GM18526 (cell line): ENCODE data around the gene STXBP5L.

Source experiments
- POLR2A ChIP-seq: IDR thresholded peaks from 3 replicates; pipeline ENCODE4 v1.6.1; 2011; ENCODE audit not compliant: insufficient read length; ENCODE audit errors: extremely low read depth

STXBP5L gene

DNA sequence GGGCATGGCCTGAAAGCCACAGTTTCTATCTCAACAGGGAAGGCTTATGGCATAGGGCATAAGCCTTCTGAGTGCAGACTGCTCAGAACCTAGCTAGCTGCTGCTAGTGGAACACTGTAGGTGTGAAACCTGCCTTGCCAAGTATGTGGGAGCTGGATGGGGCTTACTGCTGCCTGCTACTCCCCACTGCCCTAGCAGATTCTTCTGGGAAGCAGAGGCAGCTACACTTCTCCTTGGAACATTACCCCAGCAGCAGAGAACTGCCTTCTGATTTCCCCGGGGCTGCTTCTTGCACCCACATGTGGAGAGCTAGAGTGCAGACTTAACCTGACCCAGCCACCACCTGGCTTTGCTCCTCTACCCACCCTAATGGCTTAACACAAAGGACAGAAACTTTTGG, 422.1 kb downstream of the STXBP5L start:
- no peak for TF ChIP-seq POLR2A

DNA sequence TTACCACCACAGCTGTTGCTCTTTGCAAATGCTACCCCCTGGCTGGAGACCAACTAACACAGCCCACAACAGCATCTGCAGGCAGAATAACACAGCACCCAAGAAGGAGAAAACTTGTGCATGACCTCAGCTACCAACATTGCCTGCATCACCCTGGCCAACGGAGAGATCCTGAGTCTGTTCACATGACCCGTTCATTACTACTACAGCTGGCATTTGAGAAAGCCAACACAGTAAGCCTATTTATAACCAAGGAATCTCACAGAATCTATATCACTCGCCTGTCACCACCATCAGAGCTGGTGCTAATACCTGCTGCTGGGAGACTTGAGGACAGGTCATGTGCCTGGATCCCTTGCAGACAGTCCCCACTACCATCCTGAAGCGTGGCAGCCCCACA, 422.6 kb downstream of the STXBP5L start:
- TF ChIP-seq POLR2A, result no peak

DNA sequence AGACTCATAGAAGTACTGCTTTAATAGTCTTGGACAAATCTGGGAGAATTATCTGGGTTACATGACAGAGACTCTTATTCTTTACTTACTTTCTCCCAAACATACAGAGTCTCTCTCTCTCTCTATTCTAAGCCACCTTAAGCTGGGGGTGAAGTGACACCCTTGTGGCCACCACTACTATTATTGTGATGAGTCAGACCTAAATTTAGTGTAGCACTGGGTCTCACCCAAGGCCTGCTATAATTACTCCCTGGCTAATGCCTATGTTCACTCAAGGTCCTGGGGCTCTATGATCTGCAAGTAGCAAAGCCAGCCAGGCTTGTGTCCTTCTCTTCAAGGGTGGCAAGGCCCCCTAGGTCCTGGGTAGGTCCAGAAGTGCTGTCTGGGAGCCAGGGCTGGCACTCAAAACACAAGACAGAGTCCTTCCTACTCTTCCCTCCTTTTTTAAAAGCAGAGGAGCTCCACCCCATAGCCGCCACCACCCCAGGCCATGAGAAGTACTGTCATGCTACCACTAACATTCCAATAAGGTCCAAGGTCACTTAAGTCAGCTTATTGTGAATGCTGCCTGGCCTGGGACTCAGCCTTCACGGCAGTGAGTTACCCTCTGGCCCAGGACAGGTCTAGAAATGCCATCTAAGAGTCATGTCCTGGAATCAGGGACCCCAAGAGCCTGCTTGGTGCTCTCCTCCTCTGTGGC, 454.2 kb downstream of the STXBP5L start:
- TF ChIP-seq POLR2A, result no peak

DNA sequence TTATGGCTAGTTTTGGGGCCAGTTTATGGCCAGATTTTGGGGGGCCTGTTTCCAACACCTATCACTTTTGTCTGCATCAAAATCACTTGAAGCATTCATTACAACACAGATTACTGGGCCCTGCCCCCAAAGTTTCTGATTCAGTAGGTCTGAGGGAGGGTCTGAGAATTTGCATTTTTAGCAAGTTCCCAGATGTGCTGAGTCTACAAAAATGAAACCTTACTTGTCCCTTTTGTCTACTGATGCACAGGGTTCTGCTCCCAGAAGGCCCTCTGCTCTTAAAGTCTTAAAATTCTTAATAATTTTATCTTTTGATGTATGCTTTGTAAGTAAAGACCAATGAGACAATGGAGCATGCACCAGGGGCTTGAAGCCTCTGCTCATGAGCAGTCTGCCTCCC, 491.8 kb downstream of the STXBP5L start:
- no peak for TF ChIP-seq POLR2A

DNA sequence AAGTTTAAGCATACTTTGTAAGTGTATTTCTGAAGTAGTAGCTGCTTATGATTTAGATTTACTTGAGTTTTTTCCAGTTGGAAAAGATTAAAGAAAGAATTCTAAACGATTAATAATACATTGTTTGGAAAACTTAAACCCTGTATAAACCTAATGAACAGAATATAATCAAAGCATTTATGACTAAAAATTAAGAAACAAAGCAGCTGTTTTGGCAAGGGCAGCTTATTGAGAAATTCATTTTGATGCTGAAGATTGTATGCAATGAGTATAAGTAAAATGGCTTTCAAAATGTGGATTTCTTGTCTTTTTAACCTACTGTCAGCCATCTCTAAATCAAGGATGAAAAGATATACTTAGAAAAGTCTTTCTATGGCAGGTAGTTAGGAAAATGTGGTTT, 497.6 kb downstream of the STXBP5L start:
- TF ChIP-seq POLR2A, result no peak

DNA sequence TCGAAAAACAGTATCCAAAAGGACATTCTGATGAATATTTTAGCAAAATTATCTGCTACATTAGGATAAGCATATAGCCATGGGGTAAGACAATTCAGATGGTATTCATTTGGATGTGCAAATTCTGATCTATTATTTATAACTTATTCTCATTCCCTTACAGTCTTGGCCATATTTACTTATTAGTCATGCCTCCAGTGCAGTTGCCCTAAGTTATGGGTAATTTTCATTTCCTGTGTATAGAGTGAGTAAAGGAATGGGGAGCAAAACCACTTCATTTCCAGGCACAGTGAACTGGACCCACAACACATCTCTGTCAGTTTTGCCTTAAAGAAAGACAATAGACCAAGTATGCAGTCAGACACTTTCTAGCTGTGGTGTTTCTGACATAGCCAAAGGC, 503.5 kb downstream of the STXBP5L start:
- TF ChIP-seq POLR2A, result no peak

DNA sequence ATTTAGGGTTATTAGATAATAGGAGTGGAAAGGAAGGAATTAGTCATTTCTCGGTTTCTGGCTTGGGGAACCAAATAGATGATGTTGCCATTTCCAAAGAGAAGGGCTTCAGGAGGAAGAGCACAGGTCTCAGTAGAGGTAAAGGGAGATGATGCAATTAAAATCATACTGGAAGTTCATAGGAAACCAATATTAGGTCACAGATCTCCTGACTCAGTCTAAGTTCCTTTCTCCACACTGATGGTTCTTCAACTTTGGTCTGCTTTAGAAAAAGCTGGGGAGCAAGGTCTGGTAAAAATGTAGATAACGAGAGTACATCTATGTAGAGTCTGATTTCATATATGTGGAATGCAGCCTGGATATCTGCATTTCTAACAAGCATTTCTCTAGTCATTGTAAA, 506.9 kb downstream of the STXBP5L start:
- TF ChIP-seq POLR2A, result no peak

DNA sequence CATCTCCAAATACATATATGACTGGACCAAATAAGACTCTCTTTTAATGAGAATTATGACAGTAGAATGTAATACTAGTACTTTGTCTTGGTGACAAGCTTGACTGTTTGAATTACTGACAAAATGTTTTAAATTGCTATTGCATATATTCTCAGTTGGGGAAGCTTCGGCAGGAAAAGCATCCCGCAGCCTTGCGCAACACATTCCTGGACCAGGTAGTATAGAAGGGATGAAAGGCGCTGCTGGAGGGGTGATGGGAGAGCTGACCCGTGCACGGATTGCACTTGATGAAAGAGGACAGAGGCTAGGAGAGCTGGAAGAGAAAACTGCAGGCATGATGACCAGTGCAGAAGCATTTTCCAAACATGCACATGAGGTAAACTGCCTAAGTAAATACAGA, 510.2 kb downstream of the STXBP5L start:
- TF ChIP-seq POLR2A, result no peak

DNA sequence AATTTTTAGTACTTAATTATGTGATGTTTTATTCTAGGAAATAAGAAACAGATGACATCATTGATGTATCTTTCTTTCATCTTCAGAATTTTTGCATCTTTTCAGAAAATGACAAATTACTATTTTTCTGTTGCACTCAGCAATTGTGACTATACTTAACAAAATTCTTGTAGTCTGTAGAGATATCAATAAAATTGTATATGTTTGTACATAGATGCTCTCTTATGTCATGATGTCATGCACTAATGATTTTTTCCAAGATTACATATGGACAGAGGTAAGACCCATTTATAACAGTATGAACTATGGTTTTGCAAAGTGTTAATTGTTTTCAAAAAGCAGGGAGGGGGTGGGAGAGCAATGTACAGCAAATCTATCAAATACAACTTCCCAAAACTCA, 516.5 kb downstream of the STXBP5L start:
- no peak for TF ChIP-seq POLR2A

DNA sequence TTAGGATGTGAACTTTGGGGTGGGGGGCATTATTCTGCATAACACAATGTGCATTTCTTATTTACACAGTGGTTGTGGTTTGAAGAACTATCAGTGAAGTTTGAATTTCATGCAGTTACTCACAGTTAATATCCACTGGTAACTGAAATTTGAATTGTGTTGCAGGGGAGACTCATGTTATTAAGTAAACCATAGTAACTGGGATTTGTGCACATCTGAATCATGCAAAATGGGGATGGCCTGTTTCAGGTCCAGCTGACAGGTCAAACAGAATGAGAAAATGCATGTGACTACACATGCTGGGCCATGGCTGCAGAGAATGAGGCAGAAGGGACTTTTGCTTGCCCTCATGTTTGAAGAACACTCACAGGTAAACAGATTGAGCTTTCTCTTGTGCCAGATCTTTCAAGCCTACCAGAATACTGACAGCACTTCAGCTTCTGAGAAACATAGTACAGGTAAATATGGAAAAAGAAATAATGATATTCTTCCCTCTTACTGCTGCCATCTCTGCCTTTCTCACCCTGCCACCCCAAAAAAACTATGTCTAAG, 522.7 kb downstream of the STXBP5L start:
- no peak for TF ChIP-seq POLR2A

DNA sequence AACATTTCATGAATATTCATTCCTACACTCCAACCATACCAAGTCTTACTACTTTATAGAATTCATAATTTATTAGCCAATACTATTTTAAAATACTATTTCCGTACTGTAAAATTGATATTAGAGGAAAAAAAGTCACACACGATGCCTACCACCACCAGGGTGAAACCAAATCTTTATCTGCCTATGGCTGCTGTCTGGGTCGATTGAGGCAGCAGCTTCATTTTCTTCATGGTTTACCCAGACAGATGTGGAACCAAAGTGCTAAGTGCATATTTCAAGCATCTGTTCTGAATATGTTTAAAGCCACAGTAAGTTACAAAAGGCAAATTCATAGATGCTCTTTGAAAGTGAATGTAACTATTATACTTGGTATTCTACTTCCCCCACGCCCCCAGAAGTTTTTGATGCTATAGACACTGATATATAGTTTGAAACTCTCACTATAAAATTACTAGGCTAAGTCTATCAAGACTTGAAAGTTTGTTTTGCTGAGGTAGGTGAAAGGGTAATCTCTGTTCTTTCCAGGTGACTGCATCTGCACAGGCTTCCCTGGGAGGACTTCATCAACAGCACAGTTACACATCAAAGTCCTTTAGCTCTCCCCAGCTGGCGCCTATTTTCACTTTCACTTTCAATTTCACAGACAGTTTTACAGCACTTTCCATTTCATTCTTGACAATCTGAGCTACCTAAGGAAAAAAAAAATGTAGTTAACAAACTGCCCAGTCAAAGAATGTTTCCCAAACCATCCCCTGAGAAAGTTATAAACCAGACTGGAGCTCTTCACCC, 523.9 kb downstream of the STXBP5L start:
- no peak for TF ChIP-seq POLR2A

DNA sequence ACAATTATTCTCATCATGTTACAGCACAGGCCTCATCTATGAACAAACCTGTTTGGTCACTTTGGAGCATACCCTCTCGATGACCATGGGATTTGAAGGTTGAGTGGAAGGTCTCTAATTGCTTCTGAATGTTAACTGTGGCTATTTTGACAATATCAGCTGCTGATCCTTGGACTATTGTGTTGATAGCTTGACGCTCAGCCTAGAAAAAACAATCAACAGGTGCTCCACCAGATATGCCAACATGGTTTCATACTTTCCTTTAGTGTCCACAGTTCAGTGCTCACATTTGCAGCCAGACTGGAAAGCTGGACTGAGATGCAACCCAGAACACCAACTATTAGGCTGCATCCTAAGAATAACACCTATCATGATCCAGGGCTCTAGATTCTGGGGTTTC, 528.1 kb downstream of the STXBP5L start:
- no peak for TF ChIP-seq POLR2A

DNA sequence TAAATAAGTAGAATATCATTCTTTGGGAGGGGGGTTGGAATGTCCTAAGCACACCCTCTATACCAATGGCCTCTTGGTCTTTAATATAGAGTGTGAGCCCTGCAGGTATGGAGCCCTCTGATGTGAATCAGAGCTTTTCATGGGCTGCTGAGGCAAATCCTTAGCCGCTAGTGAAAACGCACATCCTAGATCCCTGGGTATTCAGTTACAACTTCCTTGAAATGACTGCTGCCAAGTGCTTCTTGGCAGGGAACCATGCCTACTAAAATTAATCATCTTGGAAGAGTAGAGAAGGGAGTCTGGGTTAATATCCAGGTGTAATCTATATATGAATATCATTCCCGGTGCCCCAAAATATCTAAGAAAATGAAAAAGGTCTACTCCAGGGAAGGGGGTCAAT, 528.6 kb downstream of the STXBP5L start:
- no peak for TF ChIP-seq POLR2A

DNA sequence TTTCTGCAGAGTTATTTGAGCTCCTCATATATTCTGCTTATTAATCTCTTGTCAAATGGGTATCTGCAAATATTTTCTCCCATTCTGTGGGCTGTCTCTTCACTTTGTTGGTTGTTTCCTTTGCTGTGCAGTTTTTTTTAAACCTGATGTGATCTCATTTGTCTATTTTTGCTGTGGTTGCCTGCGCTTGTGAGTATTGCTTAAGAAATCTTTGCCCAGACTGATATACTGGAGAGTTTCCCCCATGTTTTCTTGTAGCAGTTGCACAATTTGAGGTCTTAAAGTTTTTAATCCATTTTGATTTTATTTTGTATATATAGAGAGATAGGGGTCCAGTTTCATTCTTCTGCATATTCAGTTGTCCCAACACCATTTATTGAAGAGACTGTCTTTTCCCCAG, 535.5 kb downstream of the STXBP5L start:
- no peak for TF ChIP-seq POLR2A

DNA sequence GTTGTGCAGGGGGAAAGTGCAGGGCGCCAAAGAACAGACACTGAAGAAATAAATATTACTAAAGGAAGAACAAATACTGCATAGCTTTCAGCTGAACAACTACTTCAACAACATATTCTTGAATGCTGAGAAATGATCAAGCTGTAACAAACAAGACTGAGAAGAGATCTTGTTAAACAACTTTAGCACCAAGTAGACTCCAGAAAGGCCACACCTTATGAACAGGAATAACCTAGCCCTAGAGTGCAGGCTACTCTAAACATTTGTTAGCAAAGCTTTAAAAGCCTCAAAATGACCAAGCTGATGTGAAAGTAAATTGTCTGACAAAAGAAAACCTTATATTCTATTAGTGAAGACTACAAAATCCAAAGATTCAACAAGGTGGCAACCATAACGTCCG, 554.6 kb downstream of the STXBP5L start:
- no peak for TF ChIP-seq POLR2A

DNA sequence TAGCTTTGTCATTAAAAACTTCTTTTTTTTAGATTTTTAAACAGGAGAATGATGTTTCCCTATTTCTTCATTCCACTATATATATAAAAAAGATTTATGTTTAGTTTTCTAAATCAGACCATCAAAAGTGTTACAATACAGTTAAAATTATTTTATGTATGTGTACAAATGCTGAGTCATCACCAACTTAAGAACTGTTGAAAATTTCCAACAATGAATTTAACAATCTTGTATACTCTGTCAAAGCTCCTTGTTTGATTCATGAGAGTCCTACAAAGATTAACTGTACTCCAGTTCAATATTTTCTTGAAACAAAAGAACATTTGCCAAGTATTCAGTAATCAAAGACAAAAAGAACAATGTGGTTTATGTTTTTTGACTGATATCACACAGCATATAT, 555.7 kb downstream of the STXBP5L start:
- no peak for TF ChIP-seq POLR2A
